Keratinocyte (primary cell): ENCODE data around the gene AHRR. TPM values are rescaled to one million over a fixed set of nuclear protein-coding genes. Genes with fewer than 3 reads are reported as not detected.
"Not testable (repeated sequence)": the region's sequence is repeated elsewhere in the genome, so short reads cannot be mapped to it uniquely, and the experiment has no call there.

Experiments used
- DNase-seq: peaks from one replicate; pipeline ENCODE4 v3.0.0-alpha.2; 2011; ENCODE audit warnings: low read depth, missing footprints, low spot score
- FAIRE-seq: peaks from 2 replicates; lab custom pipeline; 2011; peaks lifted over from hg19 to GRCh38; lab: Jason Lieb, UNC
- H2AFZ ChIP-seq: 2 replicates; pipeline ENCODE4 v1.6.0; 2012; ENCODE audit warnings: low read length, control low read depth, inconsistent platforms; ENCODE audit not compliant: control insufficient read depth
- H3K27ac ChIP-seq: 2 replicates; pipeline ENCODE4 v1.5.1; 2011; ENCODE audit warnings: low read length; ENCODE audit not compliant: control insufficient read depth, insufficient read depth
- H3K27me3 ChIP-seq: 3 replicates; pipeline ENCODE4 v1.6.0; 2011; ENCODE audit warnings: low read length; ENCODE audit not compliant: control insufficient read depth, insufficient read depth; ENCODE audit errors: extremely low read depth
- H3K36me3 ChIP-seq, 2 experiments: 2 replicates in 1 of 2; 3 replicates in 1 of 2; pipeline ENCODE4 v1.5.1; 2011; ENCODE audit warnings: low read length in 2 of 2, mild to moderate bottlenecking in 1 of 2; ENCODE audit not compliant: control insufficient read depth in 2 of 2, insufficient read depth in 2 of 2; ENCODE audit errors: extremely low read depth in 1 of 2
- H3K4me1 ChIP-seq: 3 replicates; pipeline ENCODE4 v1.5.1; 2011; ENCODE audit warnings: low read length; ENCODE audit not compliant: control insufficient read depth, insufficient read depth; ENCODE audit errors: extremely low read depth
- H3K4me2 ChIP-seq: 3 replicates; pipeline ENCODE4 v1.6.0; 2011; ENCODE audit warnings: low read depth, low read length; ENCODE audit not compliant: control insufficient read depth, insufficient read depth; ENCODE audit errors: extremely low read depth
- H3K4me3 ChIP-seq, 3 experiments: fragments of 200-600 bp in 1 of 3; sonication (generic) in 1 of 3; 2 replicates in 2 of 3; 3 replicates in 1 of 3; pipeline ENCODE4 v1.5.1; 2011 to 2016; ENCODE audit warnings: low read length in 3 of 3, mild to moderate bottlenecking in 3 of 3, control low read depth in 2 of 3, inconsistent platforms in 1 of 3, low read depth in 1 of 3, mixed read lengths in 1 of 3, mixed run types in 1 of 3, moderate library complexity in 1 of 3; ENCODE audit not compliant: control insufficient read depth in 2 of 3, insufficient read depth in 2 of 3; ENCODE audit errors: extremely low read depth in 1 of 3
- H3K79me2 ChIP-seq: 2 replicates; pipeline ENCODE4 v1.6.0; 2012; ENCODE audit warnings: low read length; ENCODE audit not compliant: control insufficient read depth, insufficient read depth
- H3K9ac ChIP-seq: 3 replicates; pipeline ENCODE4 v1.6.0; 2011; ENCODE audit warnings: low read length; ENCODE audit not compliant: control insufficient read depth, insufficient read depth; ENCODE audit errors: extremely low read depth
- H3K9me1 ChIP-seq: 3 replicates; pipeline ENCODE4 v1.6.0; 2011; ENCODE audit warnings: low read length; ENCODE audit not compliant: control insufficient read depth, insufficient read depth; ENCODE audit errors: extremely low read depth
- H3K9me3 ChIP-seq: 2 replicates; pipeline ENCODE4 v1.5.1; 2012; ENCODE audit warnings: low read depth, low read length; ENCODE audit not compliant: control insufficient read depth
- H4K20me1 ChIP-seq: 3 replicates; pipeline ENCODE4 v1.6.0; 2011; ENCODE audit warnings: low read length; ENCODE audit not compliant: control insufficient read depth, insufficient read depth; ENCODE audit errors: extremely low read depth
- CTCF ChIP-seq, 3 experiments: IDR thresholded peaks in 1 of 3; conservative IDR thresholded peaks in 1 of 3; optimal IDR thresholded peaks in 1 of 3; 2 replicates in 2 of 3; 3 replicates in 1 of 3; pipeline versions ENCODE3 to v1.5.1; 2011; ENCODE audit warnings: low read length in 3 of 3, mild to moderate bottlenecking in 3 of 3, moderate library complexity in 2 of 3, control low read depth in 1 of 3, inconsistent platforms in 1 of 3; ENCODE audit not compliant: insufficient read depth in 2 of 3; ENCODE audit errors: extremely low read depth in 1 of 3
- EZH2 ChIP-seq: IDR thresholded peaks from one replicate; pipeline ENCODE4 v1.6.1; 2012; ENCODE audit warnings: inconsistent platforms, mild to moderate bottlenecking, low read length, moderate library complexity
- dilution Hi-C: fragments of 300-500 bp; cut with MboI; formaldehyde crosslinking; loops from one replicate; pipeline ENCODE4 v1.7.0; 2020; ENCODE audit warnings: low sequenced_read_pairs; ENCODE audit not compliant: extremely low pct_ligation_motif_present
- polyA plus RNA-seq, 5 experiments: library from polyadenylated mRNA; depleted of rRNA in 3 of 5; stranded (reverse) in 3 of 5; stranded (forward) in 1 of 5; unstranded in 1 of 5; fragments of >200 nt; gene quantifications; 1 replicate in 1 of 5; 2 replicates in 3 of 5; 3 replicates in 1 of 5; pipeline versions ENCODE4 v1.2.1 to v1.2.3, GENCODE V29; 2011 to 2012; ENCODE audit warnings: missing spikeins in 2 of 5, low read depth in 1 of 5, low replicate concordance in 1 of 5

Gene AHRR
- polyA plus RNA-seq, 1 donor (not counting 4 experiments of a cell fraction or from before 2014, with no cell fraction given) = 0.24 TPM

- no peak for FAIRE-seq
- Histone ChIP-seq H3K27ac (no peak overlapping the region), H3K9ac (no peak overlapping the region), H3K36me3 (no peaks in the 10 kb centered on the region), H3K27me3 (peaks cover 10% of the 10 kb centered on the region), H3K79me2 (no peaks in the 10 kb centered on the region), H3K9me3 (no peaks in the 10 kb centered on the region), H3K4me2 (no peak overlapping the region), H4K20me1 (no peaks in the 10 kb centered on the region), H3K4me3 (no peak overlapping the region), H2AFZ (no peak overlapping the region), H3K4me1 (no peaks in the 10 kb centered on the region), H3K9me1 (no peaks in the 10 kb centered on the region)
- dilution Hi-C loops = no loop called here
- TF ChIP-seq EZH2 (no peak), CTCF (optimal IDR thresholded peaks at IDR 0.05 in 1 of 3, IDR thresholded peaks at IDR 0.05 in 1 of 3, conservative IDR thresholded peaks at IDR 0.05 in 1 of 3; ENCODE audit: extremely low read depth in 1 of 3, insufficient read depth in 2 of 3, low read length in 3 of 3) (no peak)
- DNase-seq = no peak
Observed at GRCh38 chr5:485946-486491, 164.5 kb downstream of the AHRR start.

- peaks cover 14% of the 10 kb centered on the region for H3K27me3 ChIP-seq
- H4K20me1 ChIP-seq, H3K9me3 ChIP-seq, H3K27ac ChIP-seq, H3K4me2 ChIP-seq, H2AFZ ChIP-seq, H3K4me1 ChIP-seq, dilution Hi-C loops, H3K79me2 ChIP-seq, H3K36me3 ChIP-seq, H3K9ac ChIP-seq, FAIRE-seq, DNase-seq, H3K9me1 ChIP-seq, H3K4me3 ChIP-seq: not testable (repeated sequence)
Observed at GRCh38 chr5:486597-486996, 165.1 kb downstream of the AHRR start.

Other genes starting within 250 kb of the AHRR start
- gene PLEKHG4B, start 229.5 kb upstream of the AHRR start, polyA plus RNA-seq = 0.10 to 0.12 TPM in 2 of 3 replicates, not detected in the other
- gene LRRC14B, start 130.2 kb upstream of the AHRR start, polyA plus RNA-seq = not detected in 3 replicates
- gene CCDC127, start 103.6 kb upstream of the AHRR start, polyA plus RNA-seq = 4.6 to 5.7 TPM (median 4.9 TPM) in 3 replicates
- 118 to 179 TPM (median 178 TPM) in 3 replicates for gene SDHA, start 103.4 kb upstream of the AHRR start, polyA plus RNA-seq
- gene PDCD6, start 50.1 kb upstream of the AHRR start, polyA plus RNA-seq = 276 to 329 TPM (median 309 TPM) in 3 replicates
- 13.6 to 14.4 TPM (median 14.2 TPM) in 3 replicates for gene EXOC3, start 121.5 kb downstream of the AHRR start, polyA plus RNA-seq
- gene SLC9A3, start 202.7 kb downstream of the AHRR start, polyA plus RNA-seq = 0.55 to 0.85 TPM (median 0.75 TPM) in 3 replicates